CD14-positive monocyte (primary cell): Measurements from ENCODE around the gene FBXO31. TPM values are rescaled to one million over a fixed set of nuclear protein-coding genes. Genes with fewer than 3 reads are reported as not detected.

Source experiments
- DNase-seq, 3 donors: peaks; one replicate each; pipeline ENCODE4 v3.0.0-alpha.2; 2011 to 2022
- H2AFZ ChIP-seq: 2 replicates; pipeline ENCODE4 v1.6.0; 2012; ENCODE audit warnings: mild to moderate bottlenecking, low read depth, low read length, inconsistent platforms; ENCODE audit not compliant: insufficient read depth, poor library complexity, severe bottlenecking
- H3K27ac ChIP-seq, 2 donors: 1 replicate in 1 of 2; 2 replicates in 1 of 2; pipeline ENCODE4 v1.5.1; 2012 to 2013; ENCODE audit warnings: low read length in 2 of 2, control low read depth in 1 of 2, inconsistent platforms in 1 of 2, low read depth in 1 of 2, mild to moderate bottlenecking in 1 of 2
- H3K27me3 ChIP-seq, 2 donors: one replicate each; pipeline versions ENCODE4 v1.6.0 to v1.6.1; 2011 to 2013; ENCODE audit warnings: low read length in 2 of 2; ENCODE audit not compliant: control insufficient read depth in 2 of 2, insufficient read depth in 2 of 2
- H3K36me3 ChIP-seq, 2 donors: replicated peaks in 1 of 2; 1 replicate in 1 of 2; 2 replicates in 1 of 2; pipeline versions ENCODE4 v1.5.1 to v1.6.1; 2012 to 2013; ENCODE audit warnings: low read length in 2 of 2, control low read depth in 1 of 2, inconsistent platforms in 1 of 2, mild to moderate bottlenecking in 1 of 2; ENCODE audit not compliant: insufficient read depth in 2 of 2, control insufficient read depth in 1 of 2
- H3K4me1 ChIP-seq, 2 donors: 1 replicate in 1 of 2; 2 replicates in 1 of 2; pipeline versions ENCODE4 v1.5.1 to v1.6.1; 2012 to 2013; ENCODE audit warnings: low read length in 2 of 2, control low read depth in 1 of 2, inconsistent platforms in 1 of 2, mild to moderate bottlenecking in 1 of 2, moderate library complexity in 1 of 2; ENCODE audit not compliant: insufficient read depth in 2 of 2, control insufficient read depth in 1 of 2
- H3K4me2 ChIP-seq: replicated peaks from 2 replicates; pipeline ENCODE3; 2012; ENCODE audit warnings: low read length, moderate library complexity, mild to moderate bottlenecking; ENCODE audit not compliant: poor library complexity, severe bottlenecking; ENCODE audit errors: extremely low read depth
- H3K4me3 ChIP-seq, 3 experiments: fragments of 200-600 bp in 1 of 3; sonication (generic) in 1 of 3; replicated peaks in 1 of 3; 1 replicate in 2 of 3; 2 replicates in 1 of 3; pipeline ENCODE4 v1.5.1; 2011 to 2013; ENCODE audit warnings: low read length in 3 of 3, mild to moderate bottlenecking in 3 of 3, control low read depth in 2 of 3, low read depth in 2 of 3, inconsistent platforms in 1 of 3, moderate library complexity in 1 of 3
- H3K79me2 ChIP-seq: 2 replicates; pipeline ENCODE4 v1.6.0; 2012; ENCODE audit warnings: mild to moderate bottlenecking, control low read depth, inconsistent platforms, low read length, moderate library complexity; ENCODE audit not compliant: insufficient read depth
- H3K9ac ChIP-seq: 2 replicates; pipeline ENCODE4 v1.6.0; 2017; ENCODE audit warnings: low read length, mild to moderate bottlenecking; ENCODE audit not compliant: insufficient read depth, poor library complexity, severe bottlenecking
- H3K9me3 ChIP-seq, 2 donors: replicated peaks in 1 of 2; 1 replicate in 1 of 2; 2 replicates in 1 of 2; pipeline versions ENCODE4 v1.5.1 to v1.6.1; 2012 to 2013; ENCODE audit warnings: low read length in 2 of 2, control low read depth in 1 of 2; ENCODE audit not compliant: control insufficient read depth in 1 of 2, insufficient read depth in 1 of 2
- H4K20me1 ChIP-seq: 2 replicates; pipeline ENCODE4 v1.6.0; 2012; ENCODE audit warnings: mild to moderate bottlenecking, low read length, control low read depth, moderate library complexity; ENCODE audit not compliant: insufficient read depth
- H3K27ac Mint-ChIP-seq, 7 donors: one replicate each; pipeline ENCODE4 v1.8.0; 2020; ENCODE audit warnings: mild to moderate bottlenecking in 7 of 7, mixed read lengths in 7 of 7, moderate library complexity in 6 of 7, inconsistent platforms in 2 of 7
- H3K27me3 Mint-ChIP-seq, 3 donors: one replicate each; pipeline ENCODE4 v1.8.0; 2021 to 2022; ENCODE audit warnings: low read depth in 3 of 3, mild to moderate bottlenecking in 3 of 3, mixed read lengths in 3 of 3, moderate library complexity in 3 of 3, inconsistent platforms in 1 of 3
- H3K36me3 Mint-ChIP-seq, 2 donors: one replicate each; pipeline ENCODE4 v1.8.0; 2020; ENCODE audit warnings: mixed read lengths in 2 of 2, inconsistent platforms in 1 of 2, mild to moderate bottlenecking in 1 of 2
- H3K4me1 Mint-ChIP-seq: one replicate; pipeline ENCODE4 v1.8.0; 2020; ENCODE audit warnings: mild to moderate bottlenecking, mixed read lengths
- H3K4me3 Mint-ChIP-seq, 2 donors: one replicate each; pipeline ENCODE4 v1.8.0; 2020; ENCODE audit warnings: mild to moderate bottlenecking in 2 of 2, mixed read lengths in 2 of 2, moderate library complexity in 1 of 2
- H3K9me3 Mint-ChIP-seq, 7 donors: one replicate each; pipeline ENCODE4 v1.8.0; 2020 to 2022; ENCODE audit warnings: mixed read lengths in 7 of 7, mild to moderate bottlenecking in 6 of 7, moderate library complexity in 6 of 7, inconsistent platforms in 2 of 7
- WGBS: methylation state at CpG from one replicate; pipeline ENCODE4 v1.1.5; 2013; ENCODE audit warnings: missing lambda C conversion rate; ENCODE audit not compliant: insufficient coverage; 5-methylcytosine and 5-hydroxymethylcytosine counted together
- intact Hi-C, 2 donors: fragments of 100-400 bp; cut with micrococcal nuclease; formaldehyde crosslinking; loops; one replicate each; pipeline versions ENCODE4 v1.15.0 to v1.15.1; 2023
- polyA plus RNA-seq, 3 donors: library from polyadenylated mRNA; depleted of rRNA in 1 of 3; unstranded in 2 of 3; stranded (reverse) in 1 of 3; fragments of 300-500 nt in 2 of 3; fragments of >200 nt in 1 of 3; fragmentation: Illumina TruSeq in 2 of 3; gene quantifications; 1 replicate in 2 of 3; 2 replicates in 1 of 3; pipeline ENCODE4 v1.2.3, GENCODE V29; 2012 to 2021
- TF ChIP-seq, protein P1 (sequence below): fragments of 200-600 bp; IDR thresholded peaks from one replicate; pipeline ENCODE4 v1.8.0; 2022; ENCODE audit warnings: antibody characterized with exemption, mild to moderate bottlenecking

FBXO31 gene
- polyA plus RNA-seq, 3 donors = 2.0 to 5.6 (median 3.3) TPM

DNA sequence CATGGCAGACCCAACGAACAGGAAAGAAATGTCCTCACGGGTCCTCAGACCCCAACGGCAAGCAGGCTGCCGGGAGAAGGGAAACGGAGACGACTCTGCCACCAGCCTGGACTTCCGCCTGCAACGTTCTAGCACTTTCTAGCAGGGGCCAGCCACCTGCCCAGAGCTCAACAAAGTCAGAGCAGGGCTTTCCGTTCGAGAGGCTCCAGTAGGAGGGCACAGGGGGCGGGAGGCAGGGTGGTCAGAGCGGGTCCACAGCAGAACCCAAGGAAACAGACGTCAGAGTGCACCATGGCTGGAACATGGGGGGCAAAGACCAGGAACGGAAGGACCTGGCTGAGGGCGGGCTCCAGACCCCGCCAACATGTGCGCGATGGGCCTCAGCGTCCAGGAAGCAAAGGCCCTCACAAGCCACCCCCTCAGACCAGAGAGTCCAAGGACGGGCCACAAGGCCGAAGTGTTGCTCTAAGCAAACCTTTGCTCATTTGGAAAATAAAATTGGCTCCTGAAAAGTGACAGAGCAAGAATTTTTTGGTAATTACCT is 37.0 kb downstream of the FBXO31 start:
- Mint-ChIP-seq H3K36me3 (peaks cover 37 to 49% of the 10 kb centered on the region in 2 donors), H3K4me3 (no peak overlapping the region), H3K27ac (no peak overlapping the region), H3K4me1 (peaks cover 6% of the 10 kb centered on the region), H3K9me3 (peaks cover 0 to 2% (median 0%) of the 10 kb centered on the region in 7 donors), H3K27me3 (peaks cover 0 to 14% (median 2%) of the 10 kb centered on the region in 3 donors)
- Histone ChIP-seq H2AFZ (no peak overlapping the region), H3K36me3 (peaks cover 8 to 13% of the 10 kb centered on the region in 2 donors), H3K27me3 (no peaks in the 10 kb centered on the region), H3K4me2 (no peak overlapping the region), H3K9me3 (no peaks in the 10 kb centered on the region), H4K20me1 (no peaks in the 10 kb centered on the region), H3K4me3 (no peak overlapping the region), H3K27ac (no peak overlapping the region), H3K79me2 (no peaks in the 10 kb centered on the region), H3K4me1 (no peaks in the 10 kb centered on the region), H3K9ac (no peak overlapping the region)
- WGBS = 95% methylated on average over 21 of the region's 21 CpGs
- intact Hi-C loops = no loop called here
- no peak for DNase-seq
- TF ChIP-seq, protein P1, sequence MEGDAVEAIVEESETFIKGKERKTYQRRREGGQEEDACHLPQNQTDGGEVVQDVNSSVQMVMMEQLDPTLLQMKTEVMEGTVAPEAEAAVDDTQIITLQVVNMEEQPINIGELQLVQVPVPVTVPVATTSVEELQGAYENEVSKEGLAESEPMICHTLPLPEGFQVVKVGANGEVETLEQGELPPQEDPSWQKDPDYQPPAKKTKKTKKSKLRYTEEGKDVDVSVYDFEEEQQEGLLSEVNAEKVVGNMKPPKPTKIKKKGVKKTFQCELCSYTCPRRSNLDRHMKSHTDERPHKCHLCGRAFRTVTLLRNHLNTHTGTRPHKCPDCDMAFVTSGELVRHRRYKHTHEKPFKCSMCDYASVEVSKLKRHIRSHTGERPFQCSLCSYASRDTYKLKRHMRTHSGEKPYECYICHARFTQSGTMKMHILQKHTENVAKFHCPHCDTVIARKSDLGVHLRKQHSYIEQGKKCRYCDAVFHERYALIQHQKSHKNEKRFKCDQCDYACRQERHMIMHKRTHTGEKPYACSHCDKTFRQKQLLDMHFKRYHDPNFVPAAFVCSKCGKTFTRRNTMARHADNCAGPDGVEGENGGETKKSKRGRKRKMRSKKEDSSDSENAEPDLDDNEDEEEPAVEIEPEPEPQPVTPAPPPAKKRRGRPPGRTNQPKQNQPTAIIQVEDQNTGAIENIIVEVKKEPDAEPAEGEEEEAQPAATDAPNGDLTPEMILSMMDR = no peak

DNA sequence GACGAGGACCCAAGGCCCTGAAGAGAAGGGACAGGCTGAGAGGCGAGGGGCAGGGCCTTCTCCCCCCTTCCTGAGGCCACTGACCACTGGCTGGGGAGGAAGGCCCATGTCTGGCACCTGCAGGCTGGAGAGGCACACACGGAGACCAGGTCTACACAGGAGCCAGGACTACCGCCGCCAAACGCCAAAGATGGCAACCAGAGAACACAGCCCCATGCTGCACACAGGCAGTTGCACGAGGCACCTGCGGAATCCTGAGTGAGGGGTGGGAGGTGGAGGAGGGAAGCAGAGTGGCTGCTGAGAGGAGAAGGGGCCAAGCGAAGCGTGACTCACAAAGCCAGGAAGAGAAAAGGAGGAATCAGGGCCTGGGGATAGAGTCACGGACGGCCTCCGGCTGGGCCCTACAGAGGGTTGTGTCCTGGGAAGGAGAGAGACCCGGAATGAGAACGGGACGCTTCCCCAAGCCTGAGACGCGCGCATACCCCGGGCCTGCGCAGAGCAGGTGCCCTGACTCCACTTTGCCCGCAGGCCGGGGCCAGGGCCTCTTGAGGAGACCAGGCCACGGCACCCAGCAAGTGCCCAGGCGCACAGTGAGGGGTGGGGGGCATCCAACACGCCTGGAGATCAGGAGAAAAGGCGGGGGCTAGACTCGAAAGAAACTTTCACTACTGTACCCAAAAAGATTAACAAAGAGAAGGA is 37.7 kb downstream of the FBXO31 start:
- Histone ChIP-seq H4K20me1 (no peaks in the 10 kb centered on the region), H3K79me2 (no peaks in the 10 kb centered on the region), H3K4me2 (no peak overlapping the region), H2AFZ (no peak overlapping the region), H3K27me3 (no peaks in the 10 kb centered on the region), H3K36me3 (peaks cover 8 to 13% of the 10 kb centered on the region in 2 donors), H3K4me3 (no peak overlapping the region), H3K9me3 (no peaks in the 10 kb centered on the region), H3K4me1 (no peaks in the 10 kb centered on the region), H3K27ac (no peak overlapping the region), H3K9ac (no peak overlapping the region)
- TF ChIP-seq, protein P1 = no peak
- H3K9me3 Mint-ChIP-seq = peaks cover 0 to 2% (median 0%) of the 10 kb centered on the region in 7 donors
- peaks cover 42 to 52% of the 10 kb centered on the region in 2 donors for H3K36me3 Mint-ChIP-seq
- peak overlapping the region in 1 of 2 donors; percentile 3 for H3K4me3 Mint-ChIP-seq
- peak overlapping the region in 2 of 7 donors; percentile 52 to 64 for H3K27ac Mint-ChIP-seq
- DNase-seq = no peak
- peaks cover 6% of the 10 kb centered on the region for H3K4me1 Mint-ChIP-seq
- intact Hi-C loops = no loop called here
- WGBS = 98% methylated on average over 15 of the region's 28 CpGs
- H3K27me3 Mint-ChIP-seq = peaks cover 0 to 14% (median 2%) of the 10 kb centered on the region in 3 donors
